ENCODE measurements around the gene FCHSD2.

- TF ChIP-seq ATRX (CRISPR knock-in tag; IDR thresholded peaks at IDR 0.05; ENCODE audit: borderline replicate concordance) (no peak), PRDM15 (CRISPR knock-in tag; IDR thresholded peaks at IDR 0.05) (no peak), DZIP1 (CRISPR knock-in tag; IDR thresholded peaks at IDR 0.05) (no peak), EZH2 (conservative IDR thresholded peaks at IDR 0.05; ENCODE audit: low read depth, low read length) (no peak), TSC22D2 (CRISPR knock-in tag; IDR thresholded peaks at IDR 0.05; ENCODE audit: borderline replicate concordance) (no peak), CTCF (CRISPR knock-in tag; IDR thresholded peaks at IDR 0.05) (peak; percentile 92), ZBTB20 (CRISPR knock-in tag; IDR thresholded peaks at IDR 0.05; ENCODE audit: borderline replicate concordance, low read depth) (no peak), CREM (IDR thresholded peaks at IDR 0.05) (no peak), CREM (CRISPR knock-in tag; IDR thresholded peaks at IDR 0.05) (no peak), BCL6 (CRISPR knock-in tag; IDR thresholded peaks at IDR 0.05) (0 out of 2 replicates have a peak, but pooled peaks have one; percentile 15)
Observed at GRCh38 chr11:72831521-72832300, 310.4 kb downstream of the FCHSD2 start.
